HG02798 (cell line): ENCODE results near the gene MED13.
"Not testable (repeated sequence)": the region's sequence is repeated elsewhere in the genome, so short reads cannot be mapped to it uniquely, and the experiment has no call there.

ENCODE experiments used
- ATAC-seq: cut with Tn5 transposase; IDR thresholded peaks from one replicate; pipeline ENCODE4 v1.9.1; 2021; ENCODE audit warnings: mild to moderate bottlenecking; ENCODE audit not compliant: unreplicated experiment, poor library complexity

The MED13 gene

DNA sequence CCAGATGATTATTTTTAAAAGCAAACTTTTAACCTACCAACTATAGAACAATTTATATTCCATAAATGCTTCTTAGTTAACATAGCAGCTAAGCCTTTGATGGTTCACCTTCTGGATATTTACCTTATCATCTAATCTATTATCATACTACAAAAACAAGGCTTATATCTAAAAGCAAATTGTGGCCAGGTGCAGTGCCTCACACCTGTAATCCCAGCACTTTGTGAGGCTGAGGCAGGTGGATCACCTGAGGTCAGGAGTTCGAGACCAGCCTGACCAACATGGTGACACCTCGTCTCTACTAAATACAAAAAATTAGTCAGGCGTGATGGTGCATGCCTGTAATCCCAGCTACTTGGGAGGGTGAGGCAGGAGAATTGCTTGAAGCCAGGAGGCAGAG is 61.9 kb downstream of the MED13 start:
- ATAC-seq = not testable (repeated sequence)

DNA sequence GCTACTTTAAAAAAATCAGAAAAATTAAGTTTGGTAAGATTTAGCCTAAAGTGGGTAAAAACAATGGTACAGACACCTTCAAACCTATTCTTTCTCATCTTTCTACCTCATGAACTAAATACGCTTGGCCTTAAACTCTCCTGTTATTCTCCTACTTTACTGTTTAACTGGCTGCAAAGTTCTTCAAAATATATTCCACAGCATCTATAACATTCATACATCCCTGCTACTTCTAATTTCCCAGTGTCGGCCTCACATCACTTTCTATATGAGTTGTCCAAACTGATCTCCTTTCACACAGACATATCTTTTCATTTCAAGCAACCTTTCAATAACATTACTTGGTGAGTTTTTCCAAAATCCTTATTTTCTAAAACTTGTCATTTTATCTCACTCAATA is 64.0 kb downstream of the MED13 start:
- ATAC-seq = no peak

DNA sequence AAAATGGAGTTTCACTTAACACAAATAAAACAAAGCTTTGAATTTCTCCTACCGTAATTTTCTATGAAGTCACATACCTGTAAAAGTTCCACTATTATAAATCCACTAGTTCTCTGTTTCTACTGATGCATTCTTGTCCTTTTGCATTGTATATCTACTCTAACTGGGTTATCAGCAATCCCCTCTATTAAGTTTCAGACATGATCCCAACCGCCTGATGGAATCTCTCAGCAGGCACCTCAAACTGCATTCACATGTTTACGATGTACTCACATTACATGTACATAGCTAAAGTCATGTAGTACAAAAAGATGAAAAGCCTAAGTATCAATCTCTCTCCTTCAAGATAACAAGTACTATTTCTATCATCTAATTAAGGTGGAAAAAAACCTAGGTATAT is 64.9 kb downstream of the MED13 start:
- no peak for ATAC-seq

DNA sequence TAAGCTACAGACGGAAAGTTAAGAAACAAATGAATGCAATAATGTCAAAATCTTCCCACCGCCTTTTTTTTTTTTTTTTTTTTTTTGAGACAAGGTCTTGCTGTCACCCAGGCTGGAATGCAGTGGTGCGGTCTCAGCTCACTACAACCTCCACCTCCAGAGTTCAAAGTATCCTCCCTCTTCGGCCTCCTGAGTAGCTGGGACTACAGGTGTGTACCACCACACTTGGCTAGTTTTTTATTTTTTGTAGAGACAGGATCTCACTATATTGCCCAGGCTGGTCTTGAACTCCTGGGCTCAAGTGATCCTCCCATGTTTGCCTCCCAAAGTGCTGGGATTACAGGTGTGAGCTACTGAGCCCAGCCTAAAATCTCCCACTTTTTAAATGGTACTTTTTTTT is 66.5 kb downstream of the MED13 start:
- ATAC-seq = not testable (repeated sequence)

DNA sequence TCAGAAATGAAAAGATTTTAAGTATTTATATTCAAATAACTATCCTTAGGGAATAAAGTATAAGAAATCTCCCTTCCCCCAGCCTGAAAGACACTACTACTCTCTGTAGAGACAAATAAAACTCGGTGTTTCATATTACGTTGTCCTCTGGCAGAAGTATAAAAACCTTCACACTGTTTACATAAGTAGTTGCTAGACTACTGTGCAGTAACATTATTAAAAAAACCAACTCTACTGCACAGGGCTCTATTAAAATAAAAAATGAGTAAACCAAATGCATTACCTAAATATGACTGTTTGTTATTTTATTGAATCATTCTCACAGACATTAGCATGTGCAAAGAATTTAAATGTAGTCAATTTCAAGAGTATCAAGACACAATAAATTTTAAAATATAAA is 67.4 kb downstream of the MED13 start:
- no peak for ATAC-seq

DNA sequence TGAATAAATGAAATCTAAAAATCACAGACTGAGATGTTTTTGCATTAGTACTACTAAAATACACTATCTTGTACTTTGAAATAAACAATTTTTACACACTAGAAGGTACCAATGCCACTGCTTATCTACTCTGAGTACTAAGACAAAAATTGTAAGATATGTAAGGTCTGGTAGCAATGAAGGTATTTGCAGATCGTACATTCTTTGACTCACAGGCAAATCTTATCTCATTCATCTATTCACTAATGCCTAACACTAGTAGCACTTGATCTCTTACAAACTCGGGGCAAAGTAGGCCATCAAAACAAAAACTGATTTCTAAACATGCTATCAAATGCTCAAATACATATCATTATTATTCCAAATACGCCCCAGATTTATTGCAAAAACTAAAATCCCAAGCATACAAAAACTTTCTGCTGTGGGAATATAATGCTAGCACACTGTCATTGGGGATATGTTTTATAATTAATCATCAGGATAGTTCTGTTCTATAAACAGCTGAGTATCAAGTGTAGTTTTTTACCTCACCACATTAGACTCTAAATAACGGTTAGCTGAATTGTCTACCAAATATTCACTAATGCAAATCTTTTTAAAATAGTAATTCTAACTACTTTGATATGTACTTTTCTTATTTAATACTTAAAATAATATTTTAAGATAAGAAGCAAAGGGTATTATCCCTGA is 68.0 kb downstream of the MED13 start:
- ATAC-seq = no peak

DNA sequence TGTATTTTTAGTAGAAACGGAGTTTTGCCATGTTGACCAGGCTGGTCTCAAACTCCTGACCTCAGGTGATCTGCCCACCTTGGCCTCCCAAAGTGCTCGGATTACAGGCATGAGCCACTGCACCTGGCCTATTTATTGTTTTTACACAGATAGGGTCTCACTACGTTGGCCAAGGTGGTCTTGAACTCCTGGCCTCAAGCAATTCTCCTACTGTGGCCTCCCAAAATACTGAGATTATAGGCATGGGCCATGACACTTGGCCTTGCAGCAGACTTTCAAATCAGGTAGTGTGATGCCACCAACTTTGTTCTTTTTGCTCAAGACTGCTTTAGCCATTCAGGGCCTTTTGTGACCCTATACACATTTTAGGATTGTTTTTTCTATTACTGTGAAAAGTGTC is 75.6 kb downstream of the MED13 start:
- ATAC-seq = no peak

DNA sequence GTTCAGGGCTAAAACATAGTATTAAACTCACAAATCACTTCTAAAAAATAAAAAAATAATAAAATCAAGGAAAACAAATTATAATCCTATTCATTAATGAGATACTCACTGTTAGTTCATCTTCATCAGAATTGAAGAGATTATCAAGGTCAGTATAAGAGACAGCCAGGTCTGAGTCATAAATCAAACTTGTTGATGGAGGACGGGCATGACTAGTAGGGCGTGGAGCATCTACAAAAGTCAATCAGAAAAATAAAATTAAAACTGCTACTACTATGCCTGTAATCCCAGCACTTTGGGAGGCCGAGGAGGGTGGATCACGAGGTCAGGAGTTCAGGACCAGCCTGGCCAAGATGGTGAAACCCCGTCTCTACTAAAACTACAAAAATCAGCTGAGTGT is 78.2 kb downstream of the MED13 start:
- ATAC-seq = no peak

DNA sequence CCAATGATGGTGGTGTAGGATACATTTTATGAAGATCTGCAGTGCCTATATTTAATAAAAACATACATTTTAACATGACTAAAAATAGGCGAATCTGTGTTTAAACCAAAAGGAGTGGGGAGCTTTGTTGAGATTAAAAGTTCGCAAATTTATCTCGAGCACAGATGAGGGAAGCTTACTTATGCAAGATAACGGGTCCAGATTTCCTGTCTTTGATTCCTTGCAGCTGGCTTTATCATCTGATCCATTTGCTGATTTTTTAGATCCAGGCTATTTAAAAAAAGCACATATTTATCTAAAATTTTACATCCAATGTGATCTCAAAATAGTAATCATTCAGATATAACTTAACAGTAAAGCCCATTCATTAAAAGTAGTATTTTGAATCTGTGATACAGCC is 80.3 kb downstream of the MED13 start:
- ATAC-seq = no peak

DNA sequence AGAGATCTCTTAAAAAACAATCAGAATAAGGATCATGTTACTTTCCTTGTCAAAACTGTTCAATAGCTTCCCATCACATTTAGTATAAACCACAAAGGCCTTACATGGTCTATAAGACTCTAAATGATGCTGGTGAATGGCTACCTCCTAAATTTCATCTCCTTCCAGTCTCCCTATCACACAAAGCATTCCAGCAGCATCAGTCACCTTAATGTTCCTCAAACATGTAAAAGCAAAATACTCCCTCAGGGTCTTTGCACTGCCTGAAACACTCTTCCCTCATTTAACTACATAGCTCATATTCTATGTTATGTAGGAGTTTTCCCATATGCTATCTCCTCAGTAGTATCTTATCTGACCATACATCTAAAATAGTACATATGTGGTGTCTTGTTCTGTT is 83.8 kb downstream of the MED13 start:
- ATAC-seq = no peak

DNA sequence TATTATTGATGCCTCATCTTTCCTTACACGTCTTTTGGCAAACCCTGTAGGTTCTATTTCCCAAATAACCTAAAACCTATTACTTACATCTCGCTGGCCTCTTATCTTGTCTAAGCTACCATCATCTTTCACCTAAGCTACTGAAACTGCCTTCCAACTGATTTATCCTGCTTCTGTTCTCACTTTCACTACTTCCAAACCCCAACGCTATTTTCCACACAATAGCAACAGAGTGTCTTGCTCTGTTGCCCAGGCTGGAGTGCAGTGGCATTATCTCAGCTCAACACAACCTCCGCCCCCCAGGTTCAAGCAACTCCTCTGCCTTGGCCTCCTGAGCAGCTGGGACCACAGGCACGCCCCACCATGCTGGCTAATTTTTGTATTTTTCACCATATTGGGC is 84.5 kb downstream of the MED13 start:
- ATAC-seq = no peak

DNA sequence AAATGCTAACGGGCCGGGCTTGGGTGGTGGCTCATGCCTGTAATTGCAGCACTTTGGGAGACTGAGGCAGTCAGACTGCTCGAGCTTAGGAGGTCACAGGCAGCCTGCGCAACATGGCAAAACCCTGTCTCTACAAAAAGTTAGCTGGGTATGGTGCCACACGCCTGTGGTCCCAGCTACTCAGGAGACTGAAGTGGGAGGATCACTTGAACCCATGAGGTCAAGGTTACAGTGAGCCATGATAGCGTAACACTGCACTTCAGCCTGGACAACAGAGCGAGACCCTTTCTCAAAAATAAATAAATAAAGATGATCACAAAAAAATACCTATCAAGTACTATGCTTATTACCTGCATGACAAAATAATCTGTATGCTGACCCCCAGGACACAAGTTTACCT is 91.0 kb downstream of the MED13 start:
- ATAC-seq = no peak

DNA sequence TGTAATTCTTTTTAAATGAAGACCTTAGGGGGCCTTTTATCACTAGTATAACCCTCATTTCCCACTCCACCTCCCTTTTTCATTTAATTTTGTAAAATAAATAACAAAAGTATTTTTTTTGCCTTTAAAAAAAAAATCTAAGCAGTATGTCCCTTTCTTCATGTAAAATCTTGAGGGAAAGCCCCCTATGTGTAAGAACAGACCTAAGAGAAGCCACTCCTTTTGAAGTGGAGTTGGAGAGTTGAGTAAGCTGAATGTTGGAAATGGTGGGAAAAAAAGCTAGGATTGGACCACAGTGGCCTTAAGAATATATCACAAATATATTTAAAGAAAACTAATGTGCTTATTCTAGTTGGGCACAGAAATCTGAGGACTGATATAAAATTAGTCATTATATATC is 92.8 kb downstream of the MED13 start:
- no peak for ATAC-seq

DNA sequence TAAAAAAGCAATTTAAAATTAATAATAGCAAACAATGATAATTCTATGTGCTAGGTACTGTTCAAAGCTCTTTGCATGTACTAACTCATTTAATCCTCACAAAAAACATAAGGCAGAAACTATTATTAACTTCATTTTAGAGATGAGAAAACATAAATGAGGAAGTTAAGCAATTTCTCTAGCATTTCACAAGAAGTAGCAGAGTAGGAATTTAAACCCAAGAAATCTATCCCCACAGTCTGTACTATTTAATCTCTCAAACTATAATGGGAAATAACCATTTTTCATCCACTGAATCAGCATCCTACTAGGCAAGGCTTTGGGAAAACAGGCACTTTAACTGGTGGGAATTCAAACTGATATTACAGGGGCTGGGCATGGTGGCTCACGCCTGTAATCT is 95.0 kb downstream of the MED13 start:
- no peak for ATAC-seq

DNA sequence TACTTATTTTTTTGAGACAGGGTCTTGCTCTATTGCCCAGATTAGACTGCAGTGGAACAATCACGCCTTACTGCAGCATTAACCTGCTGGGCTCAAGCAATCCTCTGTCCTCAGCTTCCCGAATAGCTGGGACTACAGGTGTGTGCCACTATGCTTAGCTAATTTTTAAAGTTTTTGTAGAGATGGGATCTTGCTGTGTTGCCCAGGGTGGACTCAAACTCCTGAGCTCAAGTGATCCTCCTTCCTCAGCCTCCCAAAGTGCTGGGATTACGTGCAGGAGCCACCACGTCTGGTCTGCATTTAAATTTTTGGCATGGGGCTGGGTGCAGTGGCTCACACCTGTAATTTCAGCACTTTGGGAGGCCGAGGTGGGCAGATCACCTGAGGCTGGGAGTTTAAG is 96.3 kb downstream of the MED13 start:
- ATAC-seq = no peak

DNA sequence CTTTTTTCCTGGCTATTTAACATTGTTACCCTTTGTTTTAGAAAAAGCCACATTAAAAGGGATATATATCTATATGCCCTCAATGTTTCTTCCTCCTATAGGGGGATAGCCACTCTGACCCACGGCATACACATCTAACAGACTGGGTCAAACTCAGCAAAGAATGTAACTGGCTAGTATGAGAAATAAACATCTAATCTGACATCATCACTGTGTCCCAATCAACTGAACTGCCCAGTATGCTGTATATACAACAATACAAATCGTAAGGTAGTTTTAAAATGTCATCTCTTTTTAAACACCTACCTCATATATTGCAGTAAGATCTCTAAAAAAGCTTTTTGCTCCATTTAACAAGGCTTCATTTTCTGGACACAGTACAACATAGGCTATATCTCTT is 97.3 kb downstream of the MED13 start:
- ATAC-seq = no peak

DNA sequence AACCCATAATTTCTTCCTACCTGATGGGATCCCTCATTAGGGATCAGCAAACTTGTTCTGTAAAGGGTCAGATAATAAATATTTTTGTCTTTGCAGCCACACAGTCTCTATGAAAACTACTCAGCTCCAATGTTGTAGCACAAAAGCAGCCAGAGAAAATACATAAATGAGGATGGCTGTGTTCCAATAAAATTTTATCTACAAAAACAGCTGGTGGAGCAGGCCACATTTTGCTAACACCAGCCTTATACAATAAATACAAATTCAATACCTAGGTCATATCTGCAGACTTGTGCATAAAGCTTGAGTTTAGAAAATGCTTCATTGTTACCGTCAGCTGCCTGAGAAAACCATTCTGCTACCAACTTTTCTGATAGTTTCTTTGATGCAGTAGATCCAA is 98.9 kb downstream of the MED13 start:
- ATAC-seq = no peak

DNA sequence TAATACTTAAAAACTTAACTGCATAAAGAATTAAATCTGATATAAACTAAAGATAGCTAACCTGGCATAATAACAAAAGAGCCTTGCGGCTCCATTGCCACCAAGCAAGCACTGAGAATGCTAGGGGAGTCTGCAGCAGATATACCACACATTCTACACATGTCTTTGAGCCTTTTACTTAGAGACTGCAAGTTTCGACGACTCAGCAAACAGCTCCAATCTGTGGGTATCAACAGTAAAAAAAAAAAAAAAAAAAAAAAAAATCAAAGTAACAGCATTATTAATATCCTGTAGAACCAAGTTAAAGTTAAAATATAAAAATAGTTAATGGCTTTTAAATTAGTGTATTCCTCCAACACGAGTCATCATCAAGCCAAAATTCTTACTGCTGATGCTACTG is 109.5 kb downstream of the MED13 start:
- no peak for ATAC-seq

DNA sequence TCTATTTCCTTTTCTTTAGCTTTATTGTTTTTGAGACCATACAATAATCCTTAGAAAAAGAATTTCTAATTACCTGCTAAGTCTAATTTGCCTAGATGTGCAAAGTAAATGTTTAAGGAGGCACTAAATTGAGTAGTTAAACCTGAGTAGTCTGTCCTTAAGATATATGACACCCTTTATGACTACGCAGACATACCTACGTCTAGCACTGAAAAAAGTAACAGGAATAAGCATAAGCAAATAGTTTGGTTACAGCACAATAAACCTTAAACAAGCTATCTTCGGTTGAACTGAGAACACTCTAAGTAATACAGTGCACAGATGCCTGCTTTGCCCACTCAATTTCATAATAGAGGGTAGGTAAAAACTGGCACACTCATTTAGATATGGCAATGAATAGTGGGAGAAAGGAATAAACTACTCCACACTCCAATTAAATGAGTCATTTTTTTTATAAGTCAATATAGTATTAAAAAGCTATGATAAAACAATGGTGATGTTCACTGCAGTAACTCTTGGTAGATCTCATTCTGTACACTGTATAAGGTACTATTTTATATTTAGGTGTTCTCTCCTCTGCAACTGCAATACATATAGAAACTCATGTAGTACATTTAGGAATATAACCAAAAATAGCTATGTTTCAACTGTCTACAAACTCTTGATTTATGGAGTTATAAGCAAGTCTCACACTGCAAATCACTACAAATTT is 117.6 kb downstream of the MED13 start:
- no peak for ATAC-seq

DNA sequence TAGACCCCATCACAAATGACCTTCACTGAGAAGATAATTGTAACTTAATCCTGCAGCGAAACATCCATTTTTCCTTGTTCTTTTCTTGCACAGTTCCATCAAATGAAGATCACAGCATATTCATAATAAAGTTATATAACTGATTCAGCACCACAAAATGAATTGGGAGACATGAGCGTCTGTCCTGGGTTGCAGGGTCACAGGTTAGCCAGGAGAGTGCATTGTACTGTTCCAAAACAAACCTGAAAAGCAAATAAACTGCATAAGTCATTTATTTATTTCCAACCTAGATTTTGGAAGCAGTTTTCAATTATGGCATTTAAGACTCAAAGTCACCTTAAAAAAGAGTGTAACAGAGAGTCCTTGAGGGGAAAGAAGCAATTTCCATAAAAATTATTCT is 118.7 kb downstream of the MED13 start:
- ATAC-seq = no peak

DNA sequence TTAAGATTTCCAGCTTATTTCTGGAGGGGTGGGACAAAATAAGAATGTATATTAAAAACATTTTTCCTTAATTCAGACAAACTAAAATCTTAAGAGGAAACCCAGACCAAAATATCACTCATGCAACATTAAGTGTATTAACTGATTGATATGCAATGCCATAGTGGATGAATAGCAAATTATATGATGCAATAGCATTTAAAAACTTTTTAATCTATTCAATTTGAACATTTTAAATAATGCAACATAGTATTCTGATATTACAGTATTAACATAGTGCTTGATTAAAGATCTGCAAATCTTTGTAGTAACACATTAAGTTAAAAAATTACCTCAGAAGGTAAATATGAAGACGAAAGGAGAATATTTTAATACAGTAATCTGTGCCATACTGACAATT is 122.0 kb downstream of the MED13 start:
- ATAC-seq = no peak

DNA sequence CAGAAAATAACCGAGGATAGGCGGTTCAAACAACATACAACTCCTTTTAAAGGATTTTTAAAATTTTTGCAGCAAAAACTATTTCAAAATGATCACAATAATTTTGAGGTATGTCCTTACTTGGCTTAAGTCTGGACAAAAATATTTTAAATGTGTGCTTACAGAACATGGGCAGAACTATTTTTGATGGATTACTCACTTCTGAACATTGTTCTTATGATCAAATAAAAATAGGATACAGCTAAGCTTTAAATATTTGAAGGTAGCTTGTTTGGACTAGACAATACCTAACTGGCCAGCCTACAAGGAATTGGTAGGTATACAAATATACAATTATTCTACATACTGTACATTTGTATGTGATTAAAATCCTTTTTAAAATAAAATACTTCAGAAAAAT is 123.0 kb downstream of the MED13 start:
- ATAC-seq = no peak
